SH-SY5Y (cell line): ENCODE results near the gene KIAA0232.

Experiments used
- GATA2 ChIP-seq: IDR thresholded peaks from 2 replicates; pipeline ENCODE4 v1.6.1; 2011; ENCODE audit warnings: mild to moderate bottlenecking, low read depth, low read length
- GATA3 ChIP-seq: IDR thresholded peaks from 2 replicates; pipeline ENCODE4 v1.6.1; 2011; ENCODE audit warnings: low read depth, mild to moderate bottlenecking, low read length, moderate library complexity

DNA sequence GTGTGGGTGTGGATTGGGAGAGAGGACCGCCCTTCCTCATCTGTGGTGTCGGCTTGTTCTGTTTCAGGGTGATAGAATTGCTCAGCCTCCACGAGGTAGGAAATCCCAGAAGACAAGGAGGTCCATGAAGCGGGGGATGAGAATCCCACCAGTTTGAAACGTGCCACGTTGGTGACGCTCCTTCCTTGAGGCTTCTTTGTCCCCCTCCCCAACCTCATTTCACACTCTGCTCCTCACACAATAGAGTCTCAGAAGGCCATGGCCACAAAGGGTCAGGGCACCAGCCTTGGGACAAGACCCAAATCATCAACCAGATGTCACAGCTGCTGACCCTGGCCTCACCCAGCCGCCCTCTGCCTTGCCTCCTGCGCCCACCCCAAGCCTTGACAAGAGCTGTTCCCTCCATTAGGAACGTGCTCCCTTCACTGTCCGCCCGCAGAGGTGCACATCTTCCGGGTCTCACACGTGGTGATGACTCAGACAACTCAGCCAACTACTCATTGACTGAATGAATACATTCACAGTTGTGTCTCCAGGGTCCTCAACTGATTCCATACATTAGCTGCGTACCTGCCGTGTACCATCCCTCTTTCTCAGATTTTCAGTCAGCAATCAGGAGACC, 48.3 kb upstream of the KIAA0232 start:
- TF ChIP-seq GATA2 (no peak), GATA3 (no peak)
